GM21825 (cell line): Measurements from ENCODE around the gene SLC39A8.
A peak's percentile ranks its signal among the peaks of the same experiment; 100 is the strongest.
"Not testable (repeated sequence)": the region's sequence is repeated elsewhere in the genome, so short reads cannot be mapped to it uniquely, and the experiment has no call there.

Experiments
- ATAC-seq: cut with Tn5 transposase; IDR thresholded peaks from one replicate; pipeline ENCODE4 v1.9.1; 2021; ENCODE audit warnings: mild to moderate bottlenecking, moderate library complexity; ENCODE audit not compliant: unreplicated experiment

The SLC39A8 gene

GRCh38 chr4:102305666-102306065, 39.6 kb downstream of the SLC39A8 start:
- ATAC-seq: no peak

- ATAC-seq: no peak
Observed at GRCh38 chr4:102302762-102303161, 42.5 kb downstream of the SLC39A8 start.

GRCh38 chr4:102301167-102301566, 44.1 kb downstream of the SLC39A8 start:
- ATAC-seq: no peak

- ATAC-seq: peak; percentile 87
Observed at GRCh38 chr4:102299354-102300107, 45.8 kb downstream of the SLC39A8 start.

GRCh38 chr4:102298716-102299115, 46.6 kb downstream of the SLC39A8 start:
- ATAC-seq: no peak

- ATAC-seq: no peak
Observed at GRCh38 chr4:102295153-102295862, 50.0 kb downstream of the SLC39A8 start.

GRCh38 chr4:102288497-102288896, 56.8 kb downstream of the SLC39A8 start:
- no peak for ATAC-seq

GRCh38 chr4:102285831-102286230, 59.5 kb downstream of the SLC39A8 start:
- ATAC-seq: no peak

- no peak for ATAC-seq
Observed at GRCh38 chr4:102281171-102281839, 64.0 kb downstream of the SLC39A8 start.

GRCh38 chr4:102273317-102273716, 72.0 kb downstream of the SLC39A8 start:
- ATAC-seq: not testable (repeated sequence)

- no peak for ATAC-seq
Observed at GRCh38 chr4:102272318-102272717, 73.0 kb downstream of the SLC39A8 start.

- no peak for ATAC-seq
Observed at GRCh38 chr4:102268355-102268754, 76.9 kb downstream of the SLC39A8 start.

GRCh38 chr4:102263024-102263787, 82.1 kb downstream of the SLC39A8 start:
- peak; percentile 91 for ATAC-seq

- no peak for ATAC-seq
Observed at GRCh38 chr4:102259702-102260101, 85.6 kb downstream of the SLC39A8 start.

GRCh38 chr4:102259081-102259480, 86.2 kb downstream of the SLC39A8 start:
- ATAC-seq: no peak

- no peak for ATAC-seq
Observed at GRCh38 chr4:102256321-102256720, 89.0 kb downstream of the SLC39A8 start.

- ATAC-seq: no peak
Observed at GRCh38 chr4:102253860-102254259, 91.4 kb downstream of the SLC39A8 start.

GRCh38 chr4:102252171-102252570, 93.1 kb downstream of the SLC39A8 start:
- no peak for ATAC-seq

- no peak for ATAC-seq
Observed at GRCh38 chr4:102250341-102250740, 94.9 kb downstream of the SLC39A8 start.

GRCh38 chr4:102247041-102247440, 98.2 kb downstream of the SLC39A8 start:
- ATAC-seq: no peak

- ATAC-seq: no peak
Observed at GRCh38 chr4:102246416-102246815, 98.9 kb downstream of the SLC39A8 start.
